IMR-90 (cell line): ENCODE data around the gene RPL23. TPM values are rescaled to one million over a fixed set of nuclear protein-coding genes. Genes with fewer than 3 reads are reported as not detected.

ENCODE experiments used
- ATAC-seq: fragments of 200-7000 bp; cut with Tn5 transposase; 2 replicates; pipeline ENCODE4 v1.9.1; 2020; ENCODE audit warnings: low read depth, mild to moderate bottlenecking, moderate library complexity
- BruUV-seq: library from RNA; stranded (reverse); fragments of 400-500 nt; replicated peaks from 2 replicates; lab custom pipeline; 2021; lab: Mats Ljungman, UMichigan
- CTCF ChIA-PET: fragments of 300-600 bp; formaldehyde crosslinking; extraction: SDS; loops from one replicate; lab custom pipeline; 2021; ENCODE audit warnings: antibody characterized with exemption; lab: Yijun Ruan, JAX
- POLR2A ChIA-PET: fragments of 300-600 bp; sonication (Branson Sonifier 250); formaldehyde crosslinking; loops from one replicate; lab custom pipeline; 2022; ENCODE audit warnings: antibody characterized with exemption; ENCODE audit not compliant: unreplicated experiment; lab: Charles Lee
- DNase-seq: peaks from one replicate; pipeline ENCODE4 v3.0.0; 2013
- H2AFZ ChIP-seq: replicated peaks from 2 replicates; pipeline ENCODE3; 2013; ENCODE audit warnings: low read length, mild to moderate bottlenecking; ENCODE audit not compliant: poor library complexity
- H2AK5ac ChIP-seq: 2 replicates; pipeline ENCODE4 v1.6.1; 2013; ENCODE audit warnings: low read depth, low read length, inconsistent platforms
- H2AK9ac ChIP-seq: replicated peaks from 2 replicates; pipeline ENCODE3; 2013; ENCODE audit warnings: mild to moderate bottlenecking, low read depth, low read length, moderate library complexity; ENCODE audit not compliant: poor library complexity
- H2BK120ac ChIP-seq: 2 replicates; pipeline ENCODE4 v1.6.1; 2013; ENCODE audit warnings: low read depth, low read length, inconsistent platforms
- H2BK15ac ChIP-seq: 3 replicates; pipeline ENCODE4 v1.6.1; 2013; ENCODE audit warnings: low read depth, low read length, inconsistent platforms
- H2BK20ac ChIP-seq: 2 replicates; pipeline ENCODE4 v1.6.1; 2013; ENCODE audit warnings: low read depth, mild to moderate bottlenecking, inconsistent platforms, low read length, moderate library complexity
- H2BK5ac ChIP-seq: 2 replicates; pipeline ENCODE4 v1.6.1; 2013; ENCODE audit warnings: mild to moderate bottlenecking, low read depth, low read length, inconsistent platforms; ENCODE audit not compliant: poor library complexity, severe bottlenecking
- H3K14ac ChIP-seq: replicated peaks from 2 replicates; pipeline ENCODE4 v1.6.1; 2013; ENCODE audit warnings: low read depth, low read length, inconsistent platforms
- H3K18ac ChIP-seq: 2 replicates; pipeline ENCODE4 v1.6.1; 2013; ENCODE audit warnings: low read depth, low read length, control low read depth
- H3K23ac ChIP-seq: 2 replicates; pipeline ENCODE4 v1.6.1; 2013; ENCODE audit warnings: low read depth, low read length, inconsistent platforms
- H3K27ac ChIP-seq: 2 replicates; pipeline ENCODE4 v1.5.1; 2013; ENCODE audit warnings: mild to moderate bottlenecking, control low read depth, low read length; ENCODE audit not compliant: insufficient read depth
- H3K27me3 ChIP-seq: 2 replicates; pipeline ENCODE4 v1.6.1; 2013; ENCODE audit warnings: low read length; ENCODE audit not compliant: control insufficient read depth, insufficient read depth
- H3K36me3 ChIP-seq: 2 replicates; pipeline ENCODE4 v1.6.1; 2013; ENCODE audit warnings: low read length, mixed read lengths; ENCODE audit not compliant: control insufficient read depth, insufficient read depth
- H3K4ac ChIP-seq: 2 replicates; pipeline ENCODE4 v1.6.1; 2013; ENCODE audit warnings: low read depth, low read length, inconsistent platforms
- H3K4me1 ChIP-seq: 2 replicates; pipeline ENCODE4 v1.6.1; 2013; ENCODE audit warnings: low read length, mixed read lengths; ENCODE audit not compliant: control insufficient read depth, insufficient read depth
- H3K4me2 ChIP-seq: 2 replicates; pipeline ENCODE4 v1.6.1; 2013; ENCODE audit warnings: low read depth, mild to moderate bottlenecking, control low read depth, low read length, moderate library complexity
- H3K4me3 ChIP-seq: 2 replicates; pipeline ENCODE4 v1.5.1; 2013; ENCODE audit warnings: low read depth, mild to moderate bottlenecking, control low read depth, low read length, moderate library complexity; ENCODE audit not compliant: insufficient read depth
- H3K56ac ChIP-seq: 2 replicates; pipeline ENCODE4 v1.6.1; 2013; ENCODE audit warnings: low read length, inconsistent platforms; ENCODE audit not compliant: insufficient read depth; ENCODE audit errors: extremely low read depth
- H3K79me1 ChIP-seq, 2 experiments: 2 replicates each; pipeline ENCODE4 v1.6.1; 2013; ENCODE audit warnings: low read length in 2 of 2, inconsistent platforms in 1 of 2, low read depth in 1 of 2
- H3K9ac ChIP-seq: 2 replicates; pipeline ENCODE4 v1.6.1; 2013; ENCODE audit warnings: low read depth, low read length, control low read depth
- H3K9me1 ChIP-seq: 2 replicates; pipeline ENCODE4 v1.6.1; 2013; ENCODE audit warnings: low read length, inconsistent platforms; ENCODE audit not compliant: insufficient read depth
- H3K9me3 ChIP-seq: 2 replicates; pipeline ENCODE4 v1.6.1; 2013; ENCODE audit warnings: low read length; ENCODE audit not compliant: control insufficient read depth, insufficient read depth
- H4K20me1 ChIP-seq: 2 replicates; pipeline ENCODE4 v1.6.1; 2013; ENCODE audit warnings: low read length, inconsistent platforms; ENCODE audit not compliant: insufficient read depth
- H4K5ac ChIP-seq: 2 replicates; pipeline ENCODE4 v1.6.1; 2013; ENCODE audit warnings: mild to moderate bottlenecking, low read depth, low read length, control low read depth
- H4K8ac ChIP-seq, 2 experiments: 2 replicates each; pipeline ENCODE4 v1.6.1; 2013; ENCODE audit warnings: low read depth in 2 of 2, low read length in 2 of 2, control low read depth in 1 of 2, inconsistent platforms in 1 of 2
- H4K91ac ChIP-seq: 2 replicates; pipeline ENCODE4 v1.6.1; 2013; ENCODE audit warnings: low read depth, low read length, inconsistent platforms; ENCODE audit not compliant: insufficient read depth
- BHLHE40 ChIP-seq: fragments of 150-350 bp; IDR thresholded peaks from 2 replicates; pipeline ENCODE4 v1.6.1; 2016; ENCODE audit warnings: mild to moderate bottlenecking, low read depth, low read length
- CTCF ChIP-seq: conservative IDR thresholded peaks from 2 replicates; pipeline ENCODE4 v1.5.1; 2012; ENCODE audit warnings: mild to moderate bottlenecking, low read depth, low read length, improper control_type of control experiment
- MAZ ChIP-seq: IDR thresholded peaks from 2 replicates; pipeline ENCODE4 v1.6.1; 2012; ENCODE audit warnings: low read depth, mild to moderate bottlenecking, low read length, improper control_type of control experiment, moderate library complexity, borderline replicate concordance
- MXI1 ChIP-seq: IDR thresholded peaks from 2 replicates; pipeline ENCODE4 v1.6.1; 2012; ENCODE audit warnings: low read depth, mild to moderate bottlenecking, low read length, moderate library complexity, borderline replicate concordance
- RAD21 ChIP-seq: IDR thresholded peaks from 2 replicates; pipeline ENCODE4 v1.6.1; 2012; ENCODE audit warnings: low read length, improper control_type of control experiment
- RCOR1 ChIP-seq: IDR thresholded peaks from 2 replicates; pipeline ENCODE4 v1.6.1; 2012; ENCODE audit warnings: mild to moderate bottlenecking, low read length, improper control_type of control experiment; ENCODE audit not compliant: insufficient replicate concordance
- SMC3 ChIP-seq: fragments of 150-350 bp; IDR thresholded peaks from 2 replicates; pipeline ENCODE4 v1.6.1; 2016; ENCODE audit warnings: low read depth, mild to moderate bottlenecking, antibody characterized with exemption, low read length, moderate library complexity
- USF2 ChIP-seq: fragments of 150-350 bp; IDR thresholded peaks from 2 replicates; pipeline ENCODE4 v1.6.1; 2017; ENCODE audit warnings: mild to moderate bottlenecking, antibody characterized with exemption, low read length, low read depth
- WGBS, 2 experiments: methylation state at CpG; one replicate each; pipeline versions ENCODE4 v1.1.5 to v1.1.7; 2013; ENCODE audit warnings: missing lambda C conversion rate in 2 of 2; ENCODE audit not compliant: insufficient read length in 1 of 2; ENCODE audit errors: extremely low coverage in 2 of 2; 5-methylcytosine and 5-hydroxymethylcytosine counted together
- dilution Hi-C: fragments of 300-500 bp; cut with HindIII; formaldehyde crosslinking; loops from one replicate; pipeline ENCODE4 v1.14.3; 2018; ENCODE audit warnings: low sequenced_read_pairs; ENCODE audit not compliant: unreplicated experiment
- in situ Hi-C: fragments of 300-500 bp; cut with MboI; formaldehyde crosslinking; loops from 3 replicates; pipeline ENCODE4 v1.14.3; 2019; ENCODE audit warnings: low sequenced_read_pairs, inconsistent platforms, mixed read lengths
- intact Hi-C: fragments of 100-400 bp; cut with micrococcal nuclease; formaldehyde crosslinking; loops from 2 replicates; pipeline ENCODE4 v1.10.0; 2022
- polyA plus RNA-seq, 3 experiments: library from polyadenylated mRNA; depleted of rRNA; stranded (reverse); fragments of >200 nt; gene quantifications; 2 replicates each; pipeline ENCODE4 v1.2.3, GENCODE V29; 2012; ENCODE audit warnings: low replicate concordance in 1 of 3
- total RNA-seq: library from RNA; depleted of rRNA; stranded (reverse); fragments of >200 nt; gene quantifications from 2 replicates; pipeline ENCODE4 v1.2.3, GENCODE V29; 2012

RPL23 gene
- total and polyA plus RNA-seq, 2 of the 4 experiments (the other 2 are of a cell fraction) = 1,170 to 2,308 TPM

- H3K4ac ChIP-seq = no peak overlapping the region
Measured at GRCh38 chr17:38892620-38893019, 39.1 kb upstream of the RPL23 start.

More at GRCh38 chr17:38892620-38893019, 39.1 kb upstream of the RPL23 start:
- ChIA-PET POLR2A (no interaction called here), CTCF (no interaction called here)
- H4K20me1 ChIP-seq = peaks cover 99% of the 10 kb centered on the region
- no peak overlapping the region for H2AK9ac ChIP-seq
- in situ Hi-C loops = no loop called here
- intact Hi-C loops = no loop called here
- H3K4me2 ChIP-seq = no peak overlapping the region
- H3K27me3 ChIP-seq = no peaks in the 10 kb centered on the region
- no peak overlapping the region for H3K23ac ChIP-seq
- H3K18ac ChIP-seq = no peak overlapping the region
- ATAC-seq (no peak), DNase-seq (no peak)
- no peak overlapping the region for H2BK15ac ChIP-seq
- peaks cover 45 to 95% of the 10 kb centered on the region in 2 experiments for H3K79me1 ChIP-seq
- peaks cover 16% of the 10 kb centered on the region for H3K4me1 ChIP-seq
- H3K9me1 ChIP-seq = peaks cover 21% of the 10 kb centered on the region
- H3K27ac ChIP-seq = no peak overlapping the region
- no peak overlapping the region for H2AFZ ChIP-seq
- no TSS peak for BruUV-seq
- no peak overlapping the region for H3K14ac ChIP-seq
- H3K36me3 ChIP-seq = peaks cover 78% of the 10 kb centered on the region
- 90% methylated on average over 2 of the region's 13 CpGs; no CpG with 5 or more reads in 1 of the 2 experiments for WGBS, 2 experiments
- no peak overlapping the region for H2BK120ac ChIP-seq
- no peak overlapping the region for H4K5ac ChIP-seq
- no peak overlapping the region for H2BK5ac ChIP-seq
- H3K4me3 ChIP-seq = no peak overlapping the region
- no peak overlapping the region for H4K8ac ChIP-seq
- H3K9ac ChIP-seq = no peak overlapping the region
- no peak for TF ChIP-seq MAZ
- no peak for TF ChIP-seq SMC3
- TF ChIP-seq RAD21 = no peak
- TF ChIP-seq USF2 = no peak
- TF ChIP-seq MXI1 = no peak
- no peak for TF ChIP-seq RCOR1
- no peak for TF ChIP-seq CTCF
- TF ChIP-seq BHLHE40 = no peak
- dilution Hi-C loops = no loop called here
- H3K56ac ChIP-seq = no peak overlapping the region
- H2AK5ac ChIP-seq = no peak overlapping the region
- no peaks in the 10 kb centered on the region for H3K9me3 ChIP-seq
- H4K91ac ChIP-seq = no peak overlapping the region
- no peak overlapping the region for H2BK20ac ChIP-seq
